GM12892 (cell line): Measurements from ENCODE around the gene HIVEP3.

ENCODE experiments used
- POLR2A ChIP-seq: IDR thresholded peaks from 2 replicates; pipeline ENCODE4 v1.6.1; 2011; ENCODE audit warnings: low read depth, low read length, control low read depth
- POLR2AphosphoS5 ChIP-seq: IDR thresholded peaks from 2 replicates; pipeline ENCODE4 v1.6.1; 2011; ENCODE audit warnings: low read depth, low read length, control low read depth

DNA sequence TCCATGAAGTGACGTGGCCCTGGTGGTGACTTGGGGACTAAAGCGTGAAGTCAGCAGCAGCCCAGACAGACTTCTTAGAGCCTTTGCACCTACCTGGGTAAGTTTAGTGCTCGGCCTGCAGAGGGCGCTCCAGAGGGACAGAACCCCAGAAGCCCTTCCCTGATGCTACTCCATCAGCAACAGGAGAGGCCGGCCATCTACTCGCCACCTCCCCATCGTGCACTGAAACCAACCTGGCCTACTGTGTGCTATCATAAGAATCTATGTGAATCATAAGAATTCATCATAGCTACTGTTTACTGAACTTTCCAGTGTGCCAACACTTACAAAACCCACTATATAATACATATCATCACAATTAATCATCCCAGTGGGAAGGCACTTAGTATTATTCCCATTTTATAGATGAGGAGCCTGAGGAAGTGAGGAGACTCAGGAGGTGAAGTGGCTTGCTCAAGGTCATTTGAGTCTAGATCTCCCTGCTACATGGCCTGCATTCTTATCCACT is 426.3 kb downstream of the HIVEP3 start:
- TF ChIP-seq POLR2AphosphoS5 (no peak), POLR2A (no peak)
